K562 (cell line): ENCODE measurements around the gene MFAP2. TPM values are rescaled to one million over a fixed set of nuclear protein-coding genes. Genes with fewer than 3 reads are reported as not detected.

ENCODE experiments used
- ATAC-seq: fragments of 200-7000 bp; cut with Tn5 transposase; 3 replicates; pipeline ENCODE4 v1.9.1; 2020; ENCODE audit warnings: moderate library complexity
- BruUV-seq: library from RNA; stranded (reverse); fragments of 400-500 nt; replicated peaks from 2 replicates; lab custom pipeline; 2021; lab: Mats Ljungman, UMichigan
- CTCF ChIA-PET: fragments of 300-600 bp; formaldehyde crosslinking; extraction: SDS; loops from one replicate; lab custom pipeline; 2021; ENCODE audit warnings: low intra/inter-chr PET ratio; lab: Yijun Ruan, JAX
- POLR2A ChIA-PET: fragments of 300-600, 350-650 bp; sonication (Branson Sonifier 250); formaldehyde crosslinking; extraction: SDS; loops from one replicate; lab custom pipeline; 2021; ENCODE audit warnings: antibody characterized with exemption, inconsistent platforms; lab: Yijun Ruan, JAX
- DNase-seq, 4 experiments: peaks; one replicate each; pipeline versions ENCODE4 v3.0.0 to v3.0.0-alpha.2; 2011 to 2018; ENCODE audit warnings: low spot score in 3 of 4, mixed read lengths in 3 of 4; ENCODE audit errors: extremely low read depth in 1 of 4
- FAIRE-seq: peaks from 2 replicates; lab custom pipeline; 2011; peaks lifted over from hg19 to GRCh38; lab: Jason Lieb, UNC
- H2AFZ ChIP-seq: 2 replicates; pipeline ENCODE4 v1.6.0; 2011; ENCODE audit warnings: low read depth, low read length, control low read depth, inconsistent platforms
- H3K27ac ChIP-seq: fragments of 200-600 bp; 3 replicates; pipeline ENCODE4 v1.8.0; 2011; ENCODE audit warnings: low read depth, mild to moderate bottlenecking, control low read depth, inconsistent platforms, low read length, moderate library complexity, mixed read lengths; ENCODE audit errors: extremely low read depth
- H3K27me3 ChIP-seq, 2 experiments: fragments of 300-600 bp in 1 of 2; 2 replicates in 1 of 2; 3 replicates in 1 of 2; pipeline versions ENCODE4 v1.6.0 to v1.8.0; 2011; ENCODE audit warnings: inconsistent platforms in 2 of 2, low read length in 2 of 2, mild to moderate bottlenecking in 1 of 2, mixed read lengths in 1 of 2, moderate library complexity in 1 of 2; ENCODE audit not compliant: control insufficient read depth in 2 of 2, insufficient read depth in 2 of 2
- H3K36me3 ChIP-seq: fragments of 300-600 bp; 3 replicates; pipeline ENCODE4 v1.8.0; 2011; ENCODE audit warnings: mild to moderate bottlenecking, low read length, inconsistent platforms; ENCODE audit not compliant: control insufficient read depth, insufficient read depth
- H3K4me1 ChIP-seq, 2 experiments: fragments of 200-600 bp in 1 of 2; replicated peaks in 1 of 2; 2 replicates in 1 of 2; 3 replicates in 1 of 2; pipeline versions ENCODE4 v1.5.1 to v1.8.0; 2011; ENCODE audit warnings: inconsistent platforms in 2 of 2, low read length in 2 of 2, mild to moderate bottlenecking in 1 of 2, mixed read lengths in 1 of 2, moderate library complexity in 1 of 2; ENCODE audit not compliant: control insufficient read depth in 2 of 2, insufficient read depth in 2 of 2
- H3K4me2 ChIP-seq: 2 replicates; pipeline ENCODE4 v1.6.1; 2011; ENCODE audit warnings: low read length, control low read depth, inconsistent platforms, mixed read lengths; ENCODE audit not compliant: insufficient read depth
- H3K4me3 ChIP-seq: fragments of 200-600 bp; sonication (generic), shearing (Covaris generic); 2 replicates; pipeline ENCODE4 v1.5.1; 2016; ENCODE audit warnings: control low read depth, inconsistent platforms
- H3K79me2 ChIP-seq: fragments of 200-600 bp; 3 replicates; pipeline ENCODE4 v1.8.0; 2011; ENCODE audit warnings: low read length, inconsistent platforms; ENCODE audit not compliant: control insufficient read depth, insufficient read depth
- H3K9ac ChIP-seq, 2 experiments: 2 replicates each; pipeline versions ENCODE4 v1.6.0 to v1.6.1; 2011; ENCODE audit warnings: low read depth in 2 of 2, low read length in 2 of 2, control low read depth in 1 of 2, inconsistent platforms in 1 of 2, mild to moderate bottlenecking in 1 of 2, mixed read lengths in 1 of 2; ENCODE audit not compliant: insufficient read depth in 1 of 2
- H3K9me1 ChIP-seq: one replicate; pipeline ENCODE4 v1.6.0; 2011; ENCODE audit warnings: inconsistent platforms, mild to moderate bottlenecking, low read length, moderate library complexity; ENCODE audit not compliant: control insufficient read depth, insufficient read depth
- H3K9me3 ChIP-seq: replicated peaks from 2 replicates; pipeline ENCODE4 v1.5.1; 2011; ENCODE audit warnings: low read depth, low read length, inconsistent platforms; ENCODE audit not compliant: control insufficient read depth, insufficient read depth
- H4K20me1 ChIP-seq: replicated peaks from 2 replicates; pipeline ENCODE4 v1.6.1; 2011; ENCODE audit warnings: low read length, inconsistent platforms, mixed read lengths; ENCODE audit not compliant: control insufficient read depth, insufficient read depth
- CHD4 ChIP-seq: fragments of 200-600 bp; sonication (generic); IDR thresholded peaks from 3 replicates; pipeline ENCODE4 v1.6.1; 2012; ENCODE audit warnings: low read depth, mild to moderate bottlenecking, mixed read lengths, low read length, inconsistent platforms; ENCODE audit not compliant: insufficient read depth, insufficient replicate concordance, poor library complexity, severe bottlenecking
- ESRRA ChIP-seq: fragments of 450-650 bp; IDR thresholded peaks from 2 replicates; pipeline ENCODE4 v1.6.1; 2014; ENCODE audit warnings: low read depth, mild to moderate bottlenecking, moderate library complexity, borderline replicate concordance
- HDAC2 ChIP-seq: fragments of 450-650 bp; IDR thresholded peaks from 2 replicates; pipeline ENCODE4 v1.6.1; 2016; ENCODE audit warnings: mild to moderate bottlenecking
- KDM1A ChIP-seq, 2 experiments: fragments of 450-650 bp; IDR thresholded peaks; 2 replicates each; pipeline ENCODE4 v1.6.1; 2016; ENCODE audit warnings: mild to moderate bottlenecking in 2 of 2
- MCM5 ChIP-seq: fragments of 450-650 bp; IDR thresholded peaks from 2 replicates; pipeline ENCODE4 v1.6.1; 2016; ENCODE audit warnings: low read depth
- RBM25 ChIP-seq: fragments of 200-400 bp; formaldehyde crosslinking; IDR thresholded peaks from 2 replicates; pipeline ENCODE4 v1.6.1; 2018; ENCODE audit warnings: low read length, low read depth, moderate library complexity; ENCODE audit not compliant: severe bottlenecking
- RCOR1 ChIP-seq, 2 experiments: IDR thresholded peaks; 2 replicates each; pipeline ENCODE4 v1.6.1; 2012; ENCODE audit warnings: low read depth in 2 of 2, low read length in 2 of 2, borderline replicate concordance in 1 of 2, improper control_type of control experiment in 1 of 2
- SMARCA5 ChIP-seq: fragments of 450-650 bp; IDR thresholded peaks from 2 replicates; pipeline ENCODE4 v1.6.1; 2016
- ZFP36 ChIP-seq: fragments of 150-350 bp; IDR thresholded peaks from 2 replicates; pipeline ENCODE4 v1.6.1; 2018; ENCODE audit warnings: low read length, low read depth; ENCODE audit not compliant: partially characterized antibody
- WGBS: fragments of 100-300 bp; shearing (Covaris generic); methylation state at CpG from one replicate; pipeline ENCODE4 v1.1.6; 2016; ENCODE audit warnings: low coverage, mixed read lengths; ENCODE audit not compliant: insufficient coverage; ENCODE audit errors: missing lambda C conversion rate; 5-methylcytosine and 5-hydroxymethylcytosine counted together
- in situ Hi-C: fragments of 300-500 bp; cut with MboI; formaldehyde crosslinking; loops from 4 replicates; pipeline ENCODE4 v1.15.0; 2018; ENCODE audit warnings: inconsistent platforms, mixed read lengths
- intact Hi-C: fragments of 100-400 bp; cut with micrococcal nuclease; formaldehyde crosslinking; loops from 2 replicates; pipeline ENCODE4 v1.14.2; 2022
- polyA plus RNA-seq, 8 experiments: library from polyadenylated mRNA; depleted of rRNA in 4 of 8; stranded (reverse) in 5 of 8; unstranded in 3 of 8; fragments of >200 nt; fragmentation: Nextera tagmentation in 2 of 8; fragmentation: Illumina TruSeq in 1 of 8; extraction: Ambion mirVana in 2 of 8; extraction: Trizol in 1 of 8; gene quantifications; 2 replicates each; pipeline versions ENCODE4 v1.2.1 to v1.2.3, GENCODE V29; 2011 to 2014; ENCODE audit warnings: inconsistent platforms in 1 of 8, missing spikeins in 1 of 8
- total RNA-seq, 7 experiments: library from RNA; depleted of rRNA in 6 of 7; stranded (reverse); fragments of >200 nt in 6 of 7; fragmentation: Illumina TruSeq in 2 of 7; extraction: Trizol in 2 of 7; gene quantifications; 2 replicates each; pipeline versions ENCODE4 v1.2.1 to v1.2.3, GENCODE V29; 2011 to 2021; ENCODE audit warnings: low replicate concordance in 1 of 7
- TF ChIP-seq, protein P1 (sequence below): fragments of 250-450 bp; sonication (Bioruptor Pico); IDR thresholded peaks from 2 replicates; pipeline ENCODE4 v1.5.0; 2021; ENCODE audit warnings: mild to moderate bottlenecking, borderline replicate concordance

MFAP2 gene
- total and polyA plus RNA-seq, 9 of the 15 experiments (the other 6 are each of a cell fraction or from before 2014, with no cell fraction given): not detected

DNA sequence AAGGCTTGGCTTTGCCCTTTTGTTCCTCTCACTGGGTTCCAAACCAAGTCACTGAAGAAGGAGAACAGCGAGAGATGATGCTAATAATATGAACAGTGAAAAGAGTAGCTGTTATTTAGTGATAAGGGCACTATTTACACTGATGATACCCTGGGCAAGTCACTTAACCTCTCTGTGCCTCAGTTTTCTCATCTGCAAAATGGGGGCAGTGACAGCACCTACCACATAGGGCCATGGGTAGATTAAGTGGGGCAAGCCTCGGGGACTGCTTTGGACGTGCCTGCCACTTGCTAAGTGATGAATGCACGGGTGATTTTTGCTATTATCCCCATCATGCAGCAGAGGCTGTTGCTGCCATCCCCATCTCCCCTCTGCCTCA is 22.1 kb upstream of the MFAP2 start (continued):
- TF ChIP-seq, protein P1, sequence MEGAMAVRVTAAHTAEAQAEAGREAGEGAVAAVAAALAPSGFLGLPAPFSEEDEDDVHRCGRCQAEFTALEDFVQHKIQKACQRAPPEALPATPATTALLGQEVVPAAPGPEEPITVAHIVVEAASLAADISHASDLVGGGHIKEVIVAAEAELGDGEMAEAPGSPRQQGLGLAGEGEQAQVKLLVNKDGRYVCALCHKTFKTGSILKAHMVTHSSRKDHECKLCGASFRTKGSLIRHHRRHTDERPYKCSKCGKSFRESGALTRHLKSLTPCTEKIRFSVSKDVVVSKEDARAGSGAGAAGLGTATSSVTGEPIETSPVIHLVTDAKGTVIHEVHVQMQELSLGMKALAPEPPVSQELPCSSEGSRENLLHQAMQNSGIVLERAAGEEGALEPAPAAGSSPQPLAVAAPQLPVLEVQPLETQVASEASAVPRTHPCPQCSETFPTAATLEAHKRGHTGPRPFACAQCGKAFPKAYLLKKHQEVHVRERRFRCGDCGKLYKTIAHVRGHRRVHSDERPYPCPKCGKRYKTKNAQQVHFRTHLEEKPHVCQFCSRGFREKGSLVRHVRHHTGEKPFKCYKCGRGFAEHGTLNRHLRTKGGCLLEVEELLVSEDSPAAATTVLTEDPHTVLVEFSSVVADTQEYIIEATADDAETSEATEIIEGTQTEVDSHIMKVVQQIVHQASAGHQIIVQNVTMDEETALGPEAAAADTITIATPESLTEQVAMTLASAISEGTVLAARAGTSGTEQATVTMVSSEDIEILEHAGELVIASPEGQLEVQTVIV: no peak
- TF ChIP-seq HDAC2: peak; percentile 82
- peak; percentile 68 for TF ChIP-seq CHD4
- TF ChIP-seq SMARCA5: peak; percentile 83
- peak; percentile 95 for TF ChIP-seq RBM25
- TF ChIP-seq RCOR1 (IDR thresholded peaks at IDR 0.05; ENCODE audit: borderline replicate concordance in 1 of 2, low read depth in 2 of 2, low read length in 2 of 2): peak in 1 of 2 experiments; percentile 88; a peak in 2 of 4 replicates
- peak; percentile 71 for TF ChIP-seq ESRRA

DNA sequence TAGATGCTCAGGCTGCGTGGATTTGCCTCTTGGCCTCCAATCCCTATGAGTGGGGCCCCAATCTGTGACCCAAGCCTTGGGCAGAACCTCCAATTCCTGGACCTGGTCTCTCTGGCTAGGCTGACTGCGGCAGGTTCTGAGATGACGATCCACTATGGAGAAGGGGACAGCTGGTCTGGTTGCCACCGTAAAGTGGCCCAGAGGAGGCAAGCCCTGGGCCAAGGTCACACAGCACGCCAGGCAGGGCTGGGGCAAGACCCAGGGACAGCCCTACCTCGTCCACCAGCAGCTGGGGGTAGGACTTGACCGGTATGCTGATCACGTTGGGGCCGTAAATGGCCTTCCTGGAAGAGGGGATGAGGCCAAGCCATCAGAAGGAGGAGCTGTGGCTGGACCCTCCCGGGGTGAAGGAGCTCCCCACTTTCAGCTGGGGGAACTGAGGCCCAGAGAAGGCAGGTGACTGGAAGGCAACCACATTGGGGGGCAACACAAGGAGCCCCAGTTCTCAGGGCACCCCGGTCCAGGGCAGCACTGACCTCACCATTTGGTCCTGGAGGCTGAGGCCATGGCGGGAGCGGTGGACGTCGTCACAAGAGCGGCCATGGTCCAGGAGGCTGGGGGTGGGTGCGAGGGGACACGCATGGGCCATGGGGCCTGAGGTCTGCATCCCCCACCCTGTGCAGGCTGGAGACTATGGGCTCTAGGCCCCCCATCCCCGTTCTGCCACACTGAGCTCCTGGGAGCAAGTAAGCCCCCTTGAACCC is 21.5 kb upstream of the MFAP2 start:
- Histone ChIP-seq H2AFZ (no peak overlapping the region), H3K9me3 (no peaks in the 10 kb centered on the region), H3K27me3 (no peaks in the 10 kb centered on the region), H4K20me1 (no peaks in the 10 kb centered on the region), H3K4me2 (no peak overlapping the region), H3K36me3 (peaks cover 35% of the 10 kb centered on the region; the same call in 2 of the 3 replicates), H3K79me2 (no peaks in the 10 kb centered on the region), H3K4me3 (no peak overlapping the region), H3K27ac (no peak overlapping the region), H3K9ac (peak overlapping the region in 1 of 2 experiments; percentile 42; a peak in 1 of 4 replicates), H3K4me1 (peaks cover 0 to 21% of the 10 kb centered on the region in 2 experiments; a peak in 2 of 5 replicates), H3K9me1 (no peaks in the 10 kb centered on the region)
- FAIRE-seq: no peak
- ChIA-PET POLR2A (interaction anchor here (0.6 to 1.5 kb wide), 5 partner anchors 9 to 48 kb away, joined by 3 to 5 read pairs (median 3); no protein-coding TSS in a partner anchor), CTCF (no interaction called here)
- TF ChIP-seq ZFP36 (peak; percentile 65), KDM1A (IDR thresholded peaks at IDR 0.05) (0 out of 4 replicates have a peak, but pooled peaks of 1 of the 2 experiments have one; percentile 7), MCM5 (no peak)
- no TSS peak for BruUV-seq
- intact Hi-C loops (no loop called here), in situ Hi-C loops (no loop called here)
- no peak for DNase-seq
- 80% methylated on average over 17 of the region's 19 CpGs for WGBS
- ATAC-seq: no peak
